Testis (tissue), 3 donors: ENCODE results near the gene CCL14. TPM values are rescaled to one million over a fixed set of nuclear protein-coding genes. Genes with fewer than 3 reads are reported as not detected.

Experiments used
- DNase-seq: peaks from one replicate; pipeline ENCODE4 v3.0.0-alpha.2; 2019
- H3K27ac ChIP-seq, 2 donors: fragments of 200-600 bp; sonication (generic); one replicate each; pipeline ENCODE4 v1.5.1; 2019
- H3K27me3 ChIP-seq: fragments of 200-600 bp; sonication (generic); one replicate; pipeline ENCODE4 v1.5.1; 2019
- H3K36me3 ChIP-seq: fragments of 200-600 bp; sonication (generic); one replicate; pipeline ENCODE4 v1.5.1; 2017; ENCODE audit warnings: low read depth; ENCODE audit errors: missing control alignments
- H3K4me1 ChIP-seq: fragments of 200-600 bp; sonication (generic); one replicate; pipeline ENCODE4 v1.5.1; 2019
- H3K4me3 ChIP-seq, 2 donors: fragments of 200-600 bp; sonication (generic); one replicate each; pipeline ENCODE4 v1.5.1; 2017 to 2019
- H3K9me3 ChIP-seq: fragments of 200-600 bp; sonication (generic); one replicate; pipeline ENCODE4 v1.5.1; 2017
- POLR2A ChIP-seq: fragments of 450-650 bp; IDR thresholded peaks from one replicate; pipeline ENCODE4 v1.6.1; 2017; ENCODE audit warnings: antibody characterized with exemption, mild to moderate bottlenecking, moderate library complexity
- WGBS, 2 donors: methylation state at CpG; one replicate each; pipeline ENCODE4 v1.1.5; 2018; 5-methylcytosine and 5-hydroxymethylcytosine counted together
- intact Hi-C: fragments of 100-400 bp; cut with DNase I; formaldehyde crosslinking; loops from one replicate; pipeline ENCODE4 v1.15.1; 2023; ENCODE audit warnings: low total_unique reads
- polyA plus RNA-seq: library from polyadenylated mRNA; stranded (reverse); fragments of 350-450 nt; fragmentation: Illumina TruSeq; extraction: RNeasy Lipid Tissue Mini Kit (QIAGEN cat#74804); gene quantifications from one replicate; pipeline ENCODE4 v1.2.3, GENCODE V29; 2014; ENCODE audit warnings: low read depth, low replicate concordance; ENCODE audit not compliant: insufficient read depth
- total RNA-seq, 2 donors: library from RNA; depleted of rRNA; stranded (reverse); fragments of >200 nt; gene quantifications; one replicate each; pipeline ENCODE4 v1.2.3, GENCODE V29; 2016
- TF ChIP-seq, protein P1 (sequence below), 3 experiments: fragments of 450-650 bp in 2 of 3; fragments of 200-600 bp in 1 of 3; sonication (generic) in 1 of 3; IDR thresholded peaks; one replicate each; pipeline ENCODE4 v1.5.1; 2016 to 2019; ENCODE audit warnings: antibody characterized with exemption in 3 of 3, mild to moderate bottlenecking in 2 of 3, moderate library complexity in 1 of 3

Gene CCL14
- total and polyA plus RNA-seq, 3 donors from 2014 or later = 11.4 to 57.5 (median 12.3) TPM

DNA sequence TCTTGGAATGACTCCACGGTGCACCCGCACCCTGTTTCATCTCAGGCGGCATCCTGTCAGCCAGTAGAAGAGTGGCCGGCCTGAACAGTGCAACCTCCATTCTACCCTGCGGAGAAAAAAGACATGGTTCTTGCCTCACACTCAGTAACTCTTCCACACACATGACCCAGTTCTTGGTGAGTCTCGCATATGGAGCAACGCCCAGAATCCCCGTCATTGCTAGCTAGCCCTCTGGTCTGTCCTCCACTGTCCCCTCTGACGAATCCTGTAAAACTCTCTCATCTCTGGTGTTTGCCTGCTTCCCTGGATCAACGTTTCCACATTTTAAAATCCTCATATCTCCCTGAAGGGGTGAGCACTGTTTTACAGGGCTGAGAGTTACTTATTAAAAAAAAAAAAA, 51.8 kb downstream of the CCL14 start:
- Histone ChIP-seq H3K27ac (no peak overlapping the region), H3K4me1 (peaks cover 23% of the 10 kb centered on the region), H3K4me3 (no peak overlapping the region), H3K27me3 (no peaks in the 10 kb centered on the region), H3K36me3 (no peaks in the 10 kb centered on the region), H3K9me3 (no peaks in the 10 kb centered on the region)
- DNase-seq = no peak
- TF ChIP-seq POLR2A = no peak
- TF ChIP-seq, protein P1, sequence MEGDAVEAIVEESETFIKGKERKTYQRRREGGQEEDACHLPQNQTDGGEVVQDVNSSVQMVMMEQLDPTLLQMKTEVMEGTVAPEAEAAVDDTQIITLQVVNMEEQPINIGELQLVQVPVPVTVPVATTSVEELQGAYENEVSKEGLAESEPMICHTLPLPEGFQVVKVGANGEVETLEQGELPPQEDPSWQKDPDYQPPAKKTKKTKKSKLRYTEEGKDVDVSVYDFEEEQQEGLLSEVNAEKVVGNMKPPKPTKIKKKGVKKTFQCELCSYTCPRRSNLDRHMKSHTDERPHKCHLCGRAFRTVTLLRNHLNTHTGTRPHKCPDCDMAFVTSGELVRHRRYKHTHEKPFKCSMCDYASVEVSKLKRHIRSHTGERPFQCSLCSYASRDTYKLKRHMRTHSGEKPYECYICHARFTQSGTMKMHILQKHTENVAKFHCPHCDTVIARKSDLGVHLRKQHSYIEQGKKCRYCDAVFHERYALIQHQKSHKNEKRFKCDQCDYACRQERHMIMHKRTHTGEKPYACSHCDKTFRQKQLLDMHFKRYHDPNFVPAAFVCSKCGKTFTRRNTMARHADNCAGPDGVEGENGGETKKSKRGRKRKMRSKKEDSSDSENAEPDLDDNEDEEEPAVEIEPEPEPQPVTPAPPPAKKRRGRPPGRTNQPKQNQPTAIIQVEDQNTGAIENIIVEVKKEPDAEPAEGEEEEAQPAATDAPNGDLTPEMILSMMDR (IDR thresholded peaks at IDR 0.05) = no peak
- intact Hi-C loops = no loop called here
- WGBS, 2 donors = 81 to 84% methylated on average over 10 of the region's 10 CpGs

Other genes starting within 250 kb of the CCL14 start
- gene GAS2L2, start 233.5 kb downstream of the CCL14 start, total RNA-seq = under 1 TPM; 0.31 to 0.71 TPM
- 0.62 TPM for gene GAS2L2, start 233.5 kb downstream of the CCL14 start, polyA plus RNA-seq
- 100 to 1,000 TPM in 1 of 2 donors, 10 to 100 TPM in 1; 48.8 to 102 TPM for gene C17orf50, start 225.8 kb downstream of the CCL14 start, total RNA-seq
- gene C17orf50, start 225.8 kb downstream of the CCL14 start, polyA plus RNA-seq = 154 TPM
- 100 to 1,000 TPM; 179 to 237 TPM for gene MMP28, start 191.1 kb downstream of the CCL14 start, total RNA-seq
- gene MMP28, start 191.1 kb downstream of the CCL14 start, polyA plus RNA-seq = 78.3 TPM
- gene TAF15, start 177.2 kb downstream of the CCL14 start, total RNA-seq = 100 to 1,000 TPM; 133 to 160 TPM
- 185 TPM for gene TAF15, start 177.2 kb downstream of the CCL14 start, polyA plus RNA-seq
- gene HEATR9, start 117.8 kb downstream of the CCL14 start, total RNA-seq = 1 to 10 TPM; 6.1 to 7.8 TPM
- gene HEATR9, start 117.8 kb downstream of the CCL14 start, polyA plus RNA-seq = 28.3 TPM
- under 1 TPM in 1 of 2 donors, not detected in 1; 0.87 TPM for gene CCL5, start 106.4 kb downstream of the CCL14 start, total RNA-seq
- gene CCL5, start 106.4 kb downstream of the CCL14 start, polyA plus RNA-seq = 16.2 TPM
- 10 to 100 TPM in 1 of 2 donors, 1 to 10 TPM in 1; 9.6 to 18.6 TPM for gene RDM1, start 56.0 kb downstream of the CCL14 start, total RNA-seq
- 19.3 TPM for gene RDM1, start 56.0 kb downstream of the CCL14 start, polyA plus RNA-seq
- gene LYZL6, start 43.0 kb downstream of the CCL14 start, total RNA-seq = 10 to 100 TPM; 22.9 to 38.7 TPM
- gene LYZL6, start 43.0 kb downstream of the CCL14 start, polyA plus RNA-seq = 82.6 TPM
- gene CCL16, start 5.2 kb downstream of the CCL14 start, total RNA-seq = under 1 TPM in 1 of 2 donors, not detected in 1; 0.24 TPM
- gene CCL16, start 5.2 kb downstream of the CCL14 start, polyA plus RNA-seq = not detected
- under 1 TPM in 1 of 2 donors, not detected in 1; 0.87 TPM for gene CCL15, start 14.8 kb upstream of the CCL14 start, total RNA-seq
- gene CCL15, start 14.8 kb upstream of the CCL14 start, polyA plus RNA-seq = not detected
- gene CCL23, start 31.2 kb upstream of the CCL14 start, total RNA-seq = 1 to 10 TPM in 1 of 2 donors, not detected in 1; 1.2 TPM
- gene CCL23, start 31.2 kb upstream of the CCL14 start, polyA plus RNA-seq = 1.3 TPM
- 1 to 10 TPM in 1 of 2 donors, under 1 TPM in 1; 0.99 to 3.0 TPM for gene CCL18, start 77.5 kb upstream of the CCL14 start, total RNA-seq
- gene CCL18, start 77.5 kb upstream of the CCL14 start, polyA plus RNA-seq = 6.8 TPM
- gene CCL3, start 103.4 kb upstream of the CCL14 start, total RNA-seq = under 1 TPM in 1 of 2 donors, not detected in 1; 0.56 TPM
- gene CCL3, start 103.4 kb upstream of the CCL14 start, polyA plus RNA-seq = 6.2 TPM
- 1 to 10 TPM in 1 of 2 donors, under 1 TPM in 1; 0.39 to 1.7 TPM for gene CCL4, start 117.1 kb upstream of the CCL14 start, total RNA-seq
- 9.9 TPM for gene CCL4, start 117.1 kb upstream of the CCL14 start, polyA plus RNA-seq
- 10 to 100 TPM; 10.8 to 23.0 TPM for gene TBC1D3B, start 189.9 kb upstream of the CCL14 start, total RNA-seq
- gene TBC1D3B, start 189.9 kb upstream of the CCL14 start, polyA plus RNA-seq = 21.0 TPM
- gene CCL3L1, start 210.0 kb upstream of the CCL14 start, total RNA-seq = not detected
- gene CCL3L1, start 210.0 kb upstream of the CCL14 start, polyA plus RNA-seq = 4.7 TPM
- gene CCL4L2, start 224.3 kb upstream of the CCL14 start, total RNA-seq = under 1 TPM in 1 of 2 donors, not detected in 1; 0.74 TPM
- gene CCL4L2, start 224.3 kb upstream of the CCL14 start, polyA plus RNA-seq = 3.6 TPM